DOHH2 (cell line): Measurements from ENCODE around the gene JOSD1.

ENCODE experiments used
- CTCF ChIP-seq: fragments of 200-600 bp; sonication (generic); IDR thresholded peaks from one replicate; pipeline ENCODE4 v1.5.1; 2014; ENCODE audit warnings: antibody characterized with exemption, mild to moderate bottlenecking, low read depth, low read length; ENCODE audit not compliant: poor library complexity, severe bottlenecking
- EZH2phosphoT487 ChIP-seq: fragments of 200-600 bp; sonication (generic); IDR thresholded peaks from 2 replicates; pipeline ENCODE4 v1.6.1; 2017; ENCODE audit warnings: borderline replicate concordance, mild to moderate bottlenecking, antibody characterized with exemption, low read length, moderate library complexity, mixed read lengths

GRCh38 chr22:38727123-38727522, 26.4 kb upstream of the JOSD1 start:
- TF ChIP-seq CTCF = no peak
- no peak for TF ChIP-seq EZH2phosphoT487
